ENCODE data around the gene TNIP1.

GRCh38 chr5:151036556-151036955 lies 44.3 kb downstream of the TNIP1 start:
- TF ChIP-seq CTCF (IDR thresholded peaks at IDR 0.05) (no peak), POLR2A (IDR thresholded peaks at IDR 0.05) (no peak)
